ENCODE measurements around the gene PCBP3.

Gene PCBP3

GRCh38 chr21:45927851-45928850 lies 284.6 kb downstream of the PCBP3 start:
- TF ChIP-seq, protein P1, sequence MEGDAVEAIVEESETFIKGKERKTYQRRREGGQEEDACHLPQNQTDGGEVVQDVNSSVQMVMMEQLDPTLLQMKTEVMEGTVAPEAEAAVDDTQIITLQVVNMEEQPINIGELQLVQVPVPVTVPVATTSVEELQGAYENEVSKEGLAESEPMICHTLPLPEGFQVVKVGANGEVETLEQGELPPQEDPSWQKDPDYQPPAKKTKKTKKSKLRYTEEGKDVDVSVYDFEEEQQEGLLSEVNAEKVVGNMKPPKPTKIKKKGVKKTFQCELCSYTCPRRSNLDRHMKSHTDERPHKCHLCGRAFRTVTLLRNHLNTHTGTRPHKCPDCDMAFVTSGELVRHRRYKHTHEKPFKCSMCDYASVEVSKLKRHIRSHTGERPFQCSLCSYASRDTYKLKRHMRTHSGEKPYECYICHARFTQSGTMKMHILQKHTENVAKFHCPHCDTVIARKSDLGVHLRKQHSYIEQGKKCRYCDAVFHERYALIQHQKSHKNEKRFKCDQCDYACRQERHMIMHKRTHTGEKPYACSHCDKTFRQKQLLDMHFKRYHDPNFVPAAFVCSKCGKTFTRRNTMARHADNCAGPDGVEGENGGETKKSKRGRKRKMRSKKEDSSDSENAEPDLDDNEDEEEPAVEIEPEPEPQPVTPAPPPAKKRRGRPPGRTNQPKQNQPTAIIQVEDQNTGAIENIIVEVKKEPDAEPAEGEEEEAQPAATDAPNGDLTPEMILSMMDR (IDR thresholded peaks at IDR 0.05): no peak
- no peak overlapping the region for H3K27ac ChIP-seq
- no peak overlapping the region for H3K4me3 ChIP-seq
- DNase-seq (ENCODE audit: low spot score): no peak

- Histone ChIP-seq H3K4me3 (no peak overlapping the region), H3K27ac (no peak overlapping the region)
- DNase-seq (ENCODE audit: low spot score): no peak
- TF ChIP-seq, protein P1 (IDR thresholded peaks at IDR 0.05): no peak
Observed at GRCh38 chr21:45929449-45929848, 285.9 kb downstream of the PCBP3 start.

DNA sequence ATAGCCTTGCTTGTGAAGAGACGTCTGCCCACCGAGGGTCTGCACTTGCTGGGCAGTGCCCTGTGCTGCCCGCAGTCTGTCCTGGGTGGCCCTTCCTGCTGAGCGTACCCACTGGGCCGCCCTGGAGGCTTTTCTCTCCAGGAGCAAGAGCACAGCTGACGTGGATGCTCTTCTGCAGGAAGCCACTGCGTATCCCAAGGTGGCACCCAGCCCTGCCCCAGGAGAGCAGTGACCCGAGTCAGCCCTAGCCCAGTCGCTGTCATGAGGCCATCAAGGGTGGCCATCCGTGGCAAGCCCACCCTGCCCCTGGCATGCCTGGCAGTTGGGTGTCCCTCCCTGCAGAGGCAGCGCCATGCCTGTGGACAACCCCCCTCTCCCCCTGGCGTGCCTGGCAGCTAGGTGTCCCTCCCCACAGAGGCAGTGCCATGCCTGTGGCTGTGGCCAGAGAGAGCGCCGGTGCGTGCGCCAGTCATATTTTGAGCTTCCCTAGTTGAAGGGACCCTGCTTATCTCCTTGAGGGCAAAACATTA lies 286.8 kb downstream of the PCBP3 start:
- TF ChIP-seq, protein P1 (IDR thresholded peaks at IDR 0.05): no peak
- Histone ChIP-seq H3K27ac (no peak overlapping the region), H3K4me3 (no peak overlapping the region)
- DNase-seq (ENCODE audit: low spot score): no peak

- no peak for DNase-seq (ENCODE audit: low spot score)
- Histone ChIP-seq H3K4me3 (no peak overlapping the region), H3K27ac (no peak overlapping the region)
- TF ChIP-seq, protein P1 (IDR thresholded peaks at IDR 0.05): no peak
Observed at GRCh38 chr21:45930792-45931191, 287.3 kb downstream of the PCBP3 start.

DNA sequence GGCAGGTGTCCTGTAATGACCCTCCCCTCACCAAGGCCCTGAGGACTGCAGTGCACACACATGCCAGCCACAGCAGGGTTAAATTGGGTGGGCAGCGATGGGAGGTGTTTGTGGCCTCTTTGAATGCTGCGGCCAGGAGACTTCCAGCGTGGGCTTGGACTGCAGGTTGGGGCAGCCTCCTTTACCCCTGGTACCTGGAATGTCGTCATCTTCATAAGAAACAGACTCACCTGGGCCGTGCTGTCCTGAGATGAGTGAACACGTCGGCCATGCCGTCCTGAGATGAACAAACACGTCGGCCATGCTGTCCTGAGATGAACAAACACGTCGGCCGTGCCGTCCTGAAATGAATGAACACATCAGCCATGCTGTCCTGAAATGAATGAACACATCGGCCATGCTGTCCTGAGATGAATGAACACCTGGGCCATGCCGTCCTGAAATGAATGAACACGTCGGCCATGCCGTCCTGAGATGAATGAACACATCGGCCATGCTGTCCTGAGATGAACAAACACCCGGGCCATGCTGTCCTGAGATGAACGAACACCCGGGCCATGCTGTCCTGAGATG lies 288.0 kb downstream of the PCBP3 start:
- H3K4me3 ChIP-seq: no peak overlapping the region
- TF ChIP-seq, protein P1 (IDR thresholded peaks at IDR 0.05): no peak
- DNase-seq (ENCODE audit: low spot score): no peak
- H3K27ac ChIP-seq: no peak overlapping the region

DNA sequence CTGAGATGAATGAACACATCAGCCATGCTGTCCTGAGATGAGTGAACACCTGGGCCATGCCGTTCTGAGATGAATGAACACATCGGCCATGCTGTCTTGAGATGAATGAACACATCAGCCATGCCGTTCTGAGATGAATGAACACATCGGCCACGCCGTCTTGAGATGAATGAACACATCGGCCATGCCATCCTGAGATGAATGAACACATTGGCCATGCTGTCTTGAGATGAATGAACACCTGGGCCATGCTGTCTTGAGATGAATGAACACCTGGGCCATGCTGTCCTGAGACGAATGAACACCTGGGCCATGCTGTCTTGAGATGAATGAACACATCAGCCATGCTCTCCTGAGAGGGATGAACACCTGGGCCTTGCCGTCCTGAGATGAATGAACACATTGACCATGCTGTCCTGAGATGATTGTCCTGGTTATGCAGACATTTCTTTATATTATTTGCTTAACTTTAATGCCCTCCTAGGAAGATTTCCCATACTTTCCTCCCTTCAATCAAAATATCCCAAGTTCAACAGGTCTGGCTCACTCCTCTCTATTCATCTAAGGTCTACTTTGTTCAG lies 289.5 kb downstream of the PCBP3 start:
- Histone ChIP-seq H3K27ac (no peak overlapping the region), H3K4me3 (no peak overlapping the region)
- TF ChIP-seq, protein P1 (IDR thresholded peaks at IDR 0.05): no peak
- DNase-seq (ENCODE audit: low spot score): no peak
